GM18867 (cell line): Measurements from ENCODE around the gene SLC23A1.
"Not testable (repeated sequence)": the region's sequence is repeated elsewhere in the genome, so short reads cannot be mapped to it uniquely, and the experiment has no call there.

Experiments
- ATAC-seq: cut with Tn5 transposase; IDR thresholded peaks from one replicate; pipeline ENCODE4 v1.9.1; 2021; ENCODE audit warnings: mild to moderate bottlenecking, moderate library complexity; ENCODE audit not compliant: unreplicated experiment

SLC23A1 gene

DNA sequence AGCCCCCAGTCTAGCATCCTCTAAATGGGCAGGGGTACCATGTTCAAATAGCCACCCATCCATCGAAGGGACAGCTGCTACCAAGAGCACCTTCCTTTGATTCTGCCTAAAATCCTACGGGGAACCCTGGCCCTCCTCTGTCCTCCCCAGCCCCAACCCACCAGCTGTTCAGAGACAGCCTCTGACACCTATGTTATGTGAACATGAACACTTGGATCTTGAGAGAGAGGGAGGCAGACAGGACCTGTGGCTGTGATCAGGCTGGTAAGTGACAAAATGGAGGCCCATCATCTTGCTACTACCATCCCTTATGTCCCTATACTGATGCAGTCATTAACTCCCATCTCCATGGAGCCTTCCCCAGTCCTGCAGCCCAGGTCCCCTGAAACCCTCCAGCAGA, 8.2 kb downstream of the SLC23A1 start:
- no peak for ATAC-seq

DNA sequence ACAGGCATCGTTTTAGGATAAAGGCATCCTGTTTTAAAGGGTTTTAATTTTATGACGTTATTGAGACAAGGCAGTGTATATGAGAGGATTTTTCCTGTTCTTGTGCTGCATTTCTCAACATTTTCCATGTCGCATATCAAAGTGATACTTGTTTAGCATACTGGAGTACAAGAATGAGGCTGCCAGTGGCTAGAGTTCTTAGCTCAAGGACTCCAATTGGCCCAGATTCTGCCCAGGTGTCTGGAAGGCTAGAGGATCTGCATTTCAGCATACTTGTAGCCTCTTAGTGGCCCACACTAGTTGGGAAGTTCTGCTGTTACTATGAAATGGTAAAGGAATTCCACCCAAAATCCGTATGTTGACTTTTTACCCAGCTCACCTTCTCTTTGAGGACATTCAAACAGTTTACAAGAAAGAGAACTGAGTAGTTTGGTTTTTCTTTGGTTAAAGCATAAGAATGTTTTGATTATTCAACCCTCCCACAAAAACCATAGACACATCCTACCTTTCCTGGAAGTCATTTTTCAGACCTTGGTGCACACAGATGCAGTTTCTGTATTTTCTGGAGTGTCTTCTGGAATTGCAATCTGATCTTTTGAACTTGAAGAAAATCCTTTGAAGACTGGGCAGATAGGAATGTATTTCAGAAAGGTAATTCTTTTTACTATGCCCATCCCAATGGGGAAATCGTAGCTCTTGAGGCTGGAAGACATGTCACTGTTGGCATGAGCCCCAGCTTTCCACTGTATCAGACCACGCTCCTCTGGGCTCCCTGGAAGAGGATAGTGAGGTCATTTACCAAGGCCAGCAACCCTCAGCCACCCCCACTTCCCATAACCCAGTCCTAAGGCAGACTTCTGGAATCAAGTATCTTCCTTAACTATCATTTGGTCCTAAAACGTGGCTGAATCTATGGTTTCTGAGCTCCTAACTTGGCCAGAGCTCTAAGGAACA, 11.3 kb downstream of the SLC23A1 start:
- ATAC-seq = no peak

GRCh38 chr5:139369181-139369580, 13.9 kb downstream of the SLC23A1 start:
- no peak for ATAC-seq

DNA sequence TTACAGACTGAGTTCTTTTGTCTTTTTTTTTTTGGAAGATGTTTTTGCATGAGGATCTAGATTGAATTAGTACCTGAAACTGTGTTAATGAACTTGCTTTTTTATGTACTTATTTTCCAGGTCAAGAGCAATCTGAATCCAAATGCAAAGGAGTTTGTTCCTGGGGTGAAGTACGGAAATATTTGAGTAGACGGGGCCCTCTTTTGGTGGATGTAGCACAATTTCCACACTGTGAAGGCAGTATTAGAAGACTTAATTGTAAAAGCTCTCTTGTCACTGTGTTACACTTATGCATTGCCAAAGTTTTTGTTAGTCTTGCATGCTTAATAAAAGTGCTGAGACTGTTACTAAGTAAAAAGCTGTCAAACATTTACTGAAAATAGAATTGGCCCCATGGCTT, 14.5 kb downstream of the SLC23A1 start:
- no peak for ATAC-seq

DNA sequence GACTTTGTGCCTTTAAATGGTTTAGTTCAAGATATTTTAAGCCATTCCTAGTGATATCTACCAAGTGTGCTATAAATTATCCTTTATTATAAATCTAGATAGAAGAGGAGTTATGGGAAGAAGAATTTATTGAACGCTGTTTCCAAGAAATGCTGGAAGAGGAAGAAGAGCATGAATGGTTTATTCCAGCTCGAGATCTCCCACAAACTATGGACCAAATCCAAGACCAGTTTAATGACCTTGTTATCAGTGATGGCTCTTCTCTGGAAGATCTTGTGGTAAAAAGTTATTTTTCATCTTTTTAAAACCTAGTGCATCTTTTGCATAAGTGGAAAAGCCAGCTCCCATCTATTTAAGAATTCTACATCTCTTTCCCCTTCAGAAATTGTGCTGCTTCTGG, 18.6 kb downstream of the SLC23A1 start:
- ATAC-seq = no peak

DNA sequence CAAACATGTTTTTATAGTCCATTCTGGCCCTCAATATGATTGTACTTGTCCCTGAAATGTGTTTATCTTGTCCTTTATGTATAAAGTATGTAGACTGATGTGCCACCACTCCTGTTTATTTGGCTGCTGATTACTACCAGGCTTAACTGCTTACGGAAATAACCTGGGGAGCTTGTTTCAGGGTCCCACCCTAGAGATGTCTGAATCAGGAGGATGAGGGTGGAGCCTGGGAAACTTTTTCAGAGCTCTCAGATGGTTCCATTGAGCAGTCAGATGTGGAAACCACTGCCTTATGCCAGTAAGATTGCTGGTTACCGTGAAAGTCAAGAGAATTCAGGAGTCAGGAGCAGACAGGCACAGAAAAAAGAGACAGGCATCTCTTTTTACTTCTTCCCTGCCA, 19.2 kb downstream of the SLC23A1 start:
- no peak for ATAC-seq

DNA sequence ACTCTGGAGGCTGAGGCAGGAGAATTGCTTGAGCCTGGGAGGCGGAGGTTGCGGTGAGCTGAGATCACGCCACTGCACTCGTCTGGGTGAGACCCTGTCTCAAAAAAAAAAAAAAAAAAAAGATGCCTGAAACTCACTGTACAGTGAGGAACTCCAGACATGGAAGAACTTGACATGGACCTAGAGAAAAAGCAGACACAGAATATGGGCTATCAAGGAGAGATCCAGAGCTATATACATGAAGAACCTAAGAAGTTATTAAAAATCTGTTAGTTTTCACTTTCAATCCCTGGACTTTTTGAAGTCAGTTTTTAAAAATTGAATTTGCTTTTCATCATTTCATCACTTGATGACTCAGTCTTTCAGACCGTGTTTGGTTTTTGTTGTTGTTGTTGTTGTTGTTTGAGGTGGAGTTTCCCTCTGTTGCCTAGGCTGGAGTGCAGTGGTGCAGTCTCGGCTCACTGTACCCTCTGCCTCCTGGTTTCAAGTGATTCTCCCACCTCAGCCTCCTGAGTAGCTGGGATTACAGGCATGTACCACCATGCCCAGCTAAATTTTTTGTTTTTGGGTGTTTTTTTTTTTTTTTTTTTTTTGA, 21.2 kb downstream of the SLC23A1 start:
- ATAC-seq = no peak

- ATAC-seq = no peak
These were observed 22.7 kb downstream of the SLC23A1 start for GRCh38 chr5:139360384-139360783.

DNA sequence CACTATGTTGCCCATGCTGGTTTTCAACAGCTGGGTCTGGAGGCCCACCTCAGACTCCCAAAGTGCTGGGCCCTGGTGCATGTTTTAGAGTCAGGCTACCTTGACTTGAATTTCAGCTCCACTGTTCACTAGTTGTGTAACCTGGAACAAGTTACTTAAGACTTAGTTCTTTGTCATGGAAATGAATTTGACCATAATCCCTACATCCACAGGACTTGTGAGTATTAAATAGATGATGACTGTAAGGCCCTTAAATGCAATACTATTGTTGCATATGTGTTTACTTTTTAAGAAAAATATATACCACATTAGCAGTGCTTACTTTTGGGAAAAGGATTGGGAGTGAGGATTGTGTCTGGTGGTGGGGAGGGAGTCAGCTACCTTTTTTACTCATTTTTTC, 25.0 kb downstream of the SLC23A1 start:
- no peak for ATAC-seq

GRCh38 chr5:139355900-139356299, 27.2 kb downstream of the SLC23A1 start:
- ATAC-seq = not testable (repeated sequence)

GRCh38 chr5:139354186-139354585, 28.9 kb downstream of the SLC23A1 start:
- ATAC-seq = no peak

- not testable (repeated sequence) for ATAC-seq
These were observed 35.2 kb downstream of the SLC23A1 start for GRCh38 chr5:139347863-139348262.

- ATAC-seq = not testable (repeated sequence)
These were observed 37.7 kb downstream of the SLC23A1 start for GRCh38 chr5:139345442-139345841.

DNA sequence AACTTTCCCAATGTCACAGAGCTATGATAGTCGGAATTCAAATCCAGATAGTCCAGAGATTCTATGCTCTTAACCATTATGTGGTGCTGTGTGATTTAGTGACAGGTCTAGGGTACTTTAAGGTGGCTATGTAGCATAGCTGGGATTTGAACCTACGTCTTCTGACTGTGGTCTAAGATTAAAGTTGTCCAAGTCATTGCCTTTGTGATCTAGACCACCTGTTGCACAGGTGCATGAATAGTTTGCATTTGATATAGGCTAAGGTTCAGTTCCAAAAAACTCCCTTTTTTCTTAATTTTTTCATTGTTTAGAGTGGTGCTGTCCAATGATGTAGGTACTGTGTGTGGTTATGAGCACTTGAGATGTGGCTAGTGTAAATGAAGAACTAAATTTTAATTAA, 38.9 kb downstream of the SLC23A1 start:
- no peak for ATAC-seq

DNA sequence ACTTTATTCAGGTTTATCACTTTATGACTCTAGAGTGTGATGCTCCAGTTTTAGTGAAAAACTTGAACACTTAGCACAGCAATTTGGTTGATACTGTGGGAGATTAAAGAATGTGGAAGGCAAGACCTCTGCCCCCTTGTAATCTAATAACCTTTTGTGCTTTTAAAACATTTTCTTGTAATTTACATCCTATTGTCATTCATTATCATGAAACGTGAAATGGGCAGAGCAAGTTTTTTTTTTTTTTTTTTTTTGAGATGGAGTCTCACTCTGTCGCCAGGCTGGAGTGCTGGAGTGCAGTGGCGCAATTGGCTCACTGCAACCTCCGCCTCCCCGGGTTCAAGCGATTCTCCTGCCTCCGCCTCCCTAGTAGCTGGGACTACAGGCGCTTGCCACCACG, 39.6 kb downstream of the SLC23A1 start:
- ATAC-seq = no peak

DNA sequence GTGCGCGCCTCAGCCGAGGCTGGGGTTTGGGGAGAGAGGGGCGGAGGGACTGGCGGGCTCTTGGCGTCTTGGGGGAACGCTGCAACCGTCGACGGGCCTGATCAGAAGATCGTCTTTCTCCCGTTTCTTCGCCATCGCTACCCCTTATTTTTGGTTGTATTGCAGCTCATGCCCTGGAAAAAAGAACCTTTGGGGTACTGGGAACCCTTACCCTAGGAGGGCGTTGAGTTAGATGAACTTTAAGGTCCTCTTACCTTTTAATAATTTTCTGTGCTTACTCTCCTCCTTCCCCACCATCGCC, 40.7 kb downstream of the SLC23A1 start:
- peak; percentile 52 for ATAC-seq

DNA sequence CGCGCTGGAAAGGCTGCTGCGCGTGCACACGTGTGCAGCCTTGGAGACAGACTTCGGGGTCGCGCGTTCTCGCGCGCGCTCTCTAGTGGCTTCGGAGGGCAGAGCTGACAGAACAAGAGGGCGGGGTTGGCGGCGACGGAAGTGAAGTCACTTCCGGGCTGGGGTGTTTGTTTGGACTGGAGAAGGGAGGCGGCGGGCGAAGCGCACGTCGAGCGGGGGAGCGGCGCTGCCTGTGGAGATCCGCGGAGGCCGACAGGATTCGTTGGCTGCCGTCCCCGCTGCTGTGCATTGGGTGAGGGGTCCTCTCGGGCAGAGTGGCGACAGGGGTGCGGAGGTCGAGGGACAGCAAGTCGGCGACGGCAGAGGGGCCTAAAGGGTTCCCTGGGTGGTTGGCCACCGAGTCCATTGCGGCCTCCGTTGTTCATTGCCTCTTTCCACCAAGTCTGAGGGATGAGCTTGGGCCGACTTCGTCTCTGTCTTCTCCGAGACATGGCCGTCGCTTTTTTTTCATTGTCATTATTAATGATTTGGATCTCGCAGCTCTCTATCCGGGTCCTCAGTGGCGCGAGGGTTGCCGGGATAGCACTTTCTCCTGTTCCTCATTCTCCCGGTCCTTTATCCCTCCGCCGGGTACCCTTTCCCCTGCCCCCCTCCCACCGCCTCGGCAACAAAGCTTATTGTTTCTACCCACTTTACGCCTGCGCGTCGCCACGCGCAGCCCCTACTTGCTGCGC, 41.2 kb downstream of the SLC23A1 start, which contains the start of gene PAIP2:
PAIP2 (plus strand) TSS at position 166 of the 734 bp plus-strand sequence. CDS start 21,931 bp downstream, outside the sequence.
- ATAC-seq = peak; percentile 86

DNA sequence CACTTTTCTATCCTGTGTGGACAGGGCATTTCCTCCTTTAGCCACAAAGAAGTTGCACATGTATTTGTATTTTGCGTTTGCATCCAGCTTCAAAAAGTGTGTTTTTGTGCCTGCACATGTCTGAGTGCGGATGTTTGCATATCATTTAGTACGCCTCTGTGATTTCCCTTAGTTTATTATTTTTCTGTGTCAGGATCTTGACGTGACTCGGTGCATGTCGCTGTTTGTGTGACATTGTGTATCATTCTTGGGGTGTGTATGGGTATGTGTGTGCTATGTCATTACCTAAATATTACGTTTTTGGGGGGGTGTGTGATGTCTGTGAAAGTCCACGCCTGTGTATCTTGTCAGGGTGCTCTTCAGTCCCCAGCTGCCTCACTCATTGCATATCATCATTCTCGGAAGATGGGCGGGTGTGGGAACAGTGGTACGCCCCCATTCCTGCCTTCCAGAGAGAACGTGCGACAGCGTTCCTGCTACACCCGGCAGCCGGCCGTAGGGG, 41.9 kb downstream of the SLC23A1 start:
- no peak for ATAC-seq

- ATAC-seq = no peak
These were observed 43.0 kb downstream of the SLC23A1 start for GRCh38 chr5:139340051-139340450.

DNA sequence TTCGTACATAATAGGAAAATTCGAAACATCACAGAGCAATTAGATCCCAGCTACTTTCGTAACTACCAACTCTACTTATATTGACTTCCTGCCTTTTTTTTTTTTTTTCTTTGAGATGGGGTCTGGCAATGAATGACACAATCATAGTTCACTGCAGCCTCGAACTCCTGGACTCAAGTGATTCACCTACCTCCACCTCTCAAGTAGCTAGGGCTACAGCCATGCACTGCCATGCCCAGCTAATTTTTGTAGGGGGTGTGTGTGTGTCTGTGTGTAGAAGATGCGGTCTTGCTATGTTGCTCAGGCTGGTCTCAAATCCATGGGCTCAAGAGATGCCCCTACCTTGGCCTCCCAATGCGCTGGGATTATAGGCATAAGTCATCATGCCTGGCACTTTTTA, 47.3 kb downstream of the SLC23A1 start:
- ATAC-seq = no peak
